ENCODE measurements around the gene GPR141. TPM values are rescaled to one million over a fixed set of nuclear protein-coding genes. Genes with fewer than 3 reads are reported as not detected.
A peak's percentile ranks its signal among the peaks of the same experiment; 100 is the strongest.

The GPR141 gene
- total RNA-seq, 5 donors from 2014 or later (not counting 1 experiment from before 2014, with no cell fraction given) = 0.25 to 6.3 (median 0.92) TPM

DNA sequence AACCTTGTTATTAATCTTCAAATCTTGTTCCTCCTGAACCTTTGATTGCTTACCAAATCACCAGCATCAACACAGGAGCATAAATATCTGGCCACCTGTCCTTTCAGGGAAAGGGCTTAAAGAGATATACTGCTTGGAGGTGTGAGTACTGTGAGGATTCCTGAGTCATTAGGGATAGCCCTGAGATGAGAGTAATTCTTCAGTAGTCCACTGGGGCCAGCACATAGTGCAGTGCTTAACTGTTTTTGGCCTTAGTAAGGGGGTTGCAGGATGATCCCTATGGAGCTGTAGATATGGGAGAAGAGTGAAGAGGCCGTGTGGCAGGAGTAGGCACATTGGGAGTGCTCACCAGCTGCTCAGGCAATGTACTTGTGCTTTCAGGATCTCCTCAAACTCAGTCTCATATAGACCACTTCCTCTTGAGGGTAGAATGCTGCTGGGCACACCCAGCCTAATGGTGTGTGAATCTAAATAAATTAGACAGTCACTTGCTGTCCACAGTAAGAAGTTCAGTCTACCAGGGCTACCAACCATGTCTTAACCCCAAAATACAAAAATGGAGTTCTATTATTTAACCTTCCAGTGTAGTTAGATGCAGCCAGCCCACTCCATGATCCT is 26.5 kb upstream of the GPR141 start:
- no peaks in the 10 kb centered on the region for H3K36me3 ChIP-seq (ENCODE audit: control insufficient read depth in 2 of 2, extremely low read depth in 1 of 2, insufficient read depth in 1 of 2, low read length in 1 of 2)
- Mint-ChIP-seq H3K4me1 (peaks cover 0 to 8% (median 0%) of the 10 kb centered on the region in 3 donors), H3K4me3 (no peak overlapping the region), H3K27ac (peak overlapping the region in 1 of 2 donors; percentile 13), H3K27me3 (peaks cover 6 to 12% of the 10 kb centered on the region in 2 donors), H3K36me3 (no peaks in the 10 kb centered on the region), H3K9me3 (no peaks in the 10 kb centered on the region)
- peak overlapping the region; percentile 30 for H3K27ac ChIP-seq (ENCODE audit: low read length)
- no CpG with 5 or more reads among the region's 1 CpG for WGBS (ENCODE audit: insufficient coverage)
- peak in 2 of 35 experiments; percentile 13 to 14 for DNase-seq
- CTCF ChIA-PET = interaction anchor here in 1 of 2 donors (0.8 kb wide), 1 partner anchor 13 kb away, joined by 5 read pairs; no protein-coding TSS in a partner anchor
- ATAC-seq (replicated peaks in 1 of 4) = peak in 1 of 4 experiments; percentile 42
- no peaks in the 10 kb centered on the region for H3K9me3 ChIP-seq
- H3K4me1 ChIP-seq (ENCODE audit: control insufficient read depth in 1 of 2, extremely low read depth in 1 of 2, insufficient read depth in 2 of 2, low read length in 2 of 2) = peaks cover 0 to 4% of the 10 kb centered on the region in 2 experiments
- H3K4me3 ChIP-seq (ENCODE audit: control insufficient read depth in 1 of 2, extremely low read depth in 1 of 2, low read length in 1 of 2) = no peak overlapping the region
- no peaks in the 10 kb centered on the region for H3K27me3 ChIP-seq (replicated peaks in 1 of 2; ENCODE audit: control insufficient read depth in 2 of 2, extremely low read depth in 1 of 2, insufficient read depth in 2 of 2, low read length in 1 of 2)
- POLR2A ChIA-PET = interaction anchor here in 1 of 2 donors (0.6 kb wide), 1 partner anchor 65 kb away, joined by 3 read pairs; no protein-coding TSS in a partner anchor

- H3K4me1 Mint-ChIP-seq = peaks cover 0 to 8% (median 0%) of the 10 kb centered on the region in 3 donors
- ATAC-seq (replicated peaks in 1 of 4) (no peak), DNase-seq (peak in 2 of 35 experiments; percentile 6 to 28)
- POLR2A ChIA-PET = no interaction called here
- H3K27me3 Mint-ChIP-seq = peaks cover 7 to 14% of the 10 kb centered on the region in 2 donors
- H3K27ac ChIP-seq (ENCODE audit: low read length) = no peak overlapping the region
- no peaks in the 10 kb centered on the region for H3K36me3 ChIP-seq (ENCODE audit: control insufficient read depth in 2 of 2, extremely low read depth in 1 of 2, insufficient read depth in 1 of 2, low read length in 1 of 2)
- H3K27me3 ChIP-seq (replicated peaks in 1 of 2; ENCODE audit: control insufficient read depth in 2 of 2, extremely low read depth in 1 of 2, insufficient read depth in 2 of 2, low read length in 1 of 2) = no peaks in the 10 kb centered on the region
- no peaks in the 10 kb centered on the region for H3K9me3 ChIP-seq
- H3K4me3 Mint-ChIP-seq = no peak overlapping the region
- no peak overlapping the region for H3K27ac Mint-ChIP-seq
- WGBS (ENCODE audit: insufficient coverage) = no CpG with 5 or more reads among the region's 1 CpG
- H3K4me1 ChIP-seq (ENCODE audit: control insufficient read depth in 1 of 2, extremely low read depth in 1 of 2, insufficient read depth in 2 of 2, low read length in 2 of 2) = peaks cover 0 to 4% of the 10 kb centered on the region in 2 experiments
- no peaks in the 10 kb centered on the region for H3K9me3 Mint-ChIP-seq
- no peaks in the 10 kb centered on the region for H3K36me3 Mint-ChIP-seq
- CTCF ChIA-PET = interaction anchor here in 1 of 2 donors (0.8 kb wide), 1 partner anchor 12 kb away, joined by 5 read pairs; no protein-coding TSS in a partner anchor
- no peak overlapping the region for H3K4me3 ChIP-seq (ENCODE audit: control insufficient read depth in 1 of 2, extremely low read depth in 1 of 2, low read length in 1 of 2)
Measured at GRCh38 chr7:37657816-37658215, 25.8 kb upstream of the GPR141 start.

DNA sequence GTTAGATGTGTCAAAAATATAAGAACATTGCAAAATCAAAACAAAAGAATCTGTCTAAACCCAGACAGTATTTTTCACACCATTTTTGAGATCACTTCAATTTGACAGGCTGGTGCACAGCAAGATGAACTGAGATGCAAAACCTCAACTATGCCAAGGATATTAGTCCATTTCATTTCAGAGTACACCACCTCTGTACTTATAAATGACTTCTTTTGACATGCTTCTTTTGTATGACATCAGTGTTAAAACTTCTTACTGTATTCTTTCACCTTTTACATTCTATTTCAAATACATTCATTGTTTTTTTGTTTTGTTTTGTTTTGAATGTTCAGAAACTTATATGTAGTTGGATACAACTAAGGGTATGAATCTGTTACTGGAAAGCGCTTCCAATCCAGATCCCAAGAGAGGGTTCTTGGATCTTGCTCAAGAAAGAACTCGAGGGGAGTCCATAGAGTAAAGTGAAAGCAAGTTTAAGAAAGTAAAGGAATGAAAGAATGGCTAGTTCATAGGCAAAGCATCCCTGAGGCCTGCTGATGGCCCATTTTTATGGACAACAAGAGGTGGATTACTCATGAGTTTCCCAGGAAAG is 23.5 kb upstream of the GPR141 start:
- 14% methylated on average over 1 of the region's 2 CpGs for WGBS (ENCODE audit: insufficient coverage)
- Mint-ChIP-seq H3K36me3 (no peaks in the 10 kb centered on the region), H3K4me3 (no peak overlapping the region), H3K27ac (no peak overlapping the region), H3K4me1 (peaks cover 0 to 10% (median 0%) of the 10 kb centered on the region in 3 donors), H3K9me3 (no peaks in the 10 kb centered on the region), H3K27me3 (peaks cover 12 to 17% of the 10 kb centered on the region in 2 donors)
- Histone ChIP-seq H3K27me3 (replicated peaks in 1 of 2; ENCODE audit: control insufficient read depth in 2 of 2, extremely low read depth in 1 of 2, insufficient read depth in 2 of 2, low read length in 1 of 2) (no peaks in the 10 kb centered on the region), H3K36me3 (ENCODE audit: control insufficient read depth in 2 of 2, extremely low read depth in 1 of 2, insufficient read depth in 1 of 2, low read length in 1 of 2) (no peaks in the 10 kb centered on the region), H3K27ac (ENCODE audit: low read length) (no peak overlapping the region), H3K9me3 (no peaks in the 10 kb centered on the region), H3K4me1 (ENCODE audit: control insufficient read depth in 1 of 2, extremely low read depth in 1 of 2, insufficient read depth in 2 of 2, low read length in 2 of 2) (peaks cover 0 to 4% of the 10 kb centered on the region in 2 experiments), H3K4me3 (ENCODE audit: control insufficient read depth in 1 of 2, extremely low read depth in 1 of 2, low read length in 1 of 2) (no peak overlapping the region)
- CTCF ChIA-PET = no interaction called here
- POLR2A ChIA-PET = no interaction called here
- no peak for DNase-seq
- ATAC-seq (replicated peaks in 1 of 4) = no peak

DNA sequence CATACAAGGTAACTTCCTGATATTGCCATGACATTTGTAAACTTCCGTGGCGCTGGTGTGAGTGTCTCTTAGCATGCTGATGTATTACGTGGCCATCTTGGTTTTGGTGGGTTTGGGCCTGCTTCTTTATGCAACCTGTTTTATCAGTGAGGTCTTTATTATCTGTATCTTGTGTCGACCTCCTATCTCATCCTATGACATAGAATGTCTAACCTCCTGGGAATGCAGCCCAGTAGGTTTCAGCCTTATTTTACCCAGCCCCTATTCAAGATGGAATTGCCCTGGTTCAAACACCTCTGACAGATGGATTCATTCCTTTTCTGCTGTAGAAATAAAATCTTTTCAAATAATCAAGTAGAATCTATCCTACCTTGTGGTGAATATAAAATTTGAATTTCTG is 23.0 kb upstream of the GPR141 start:
- no peaks in the 10 kb centered on the region for H3K9me3 ChIP-seq
- Mint-ChIP-seq H3K36me3 (no peaks in the 10 kb centered on the region), H3K4me3 (no peak overlapping the region), H3K9me3 (no peaks in the 10 kb centered on the region), H3K27ac (no peak overlapping the region), H3K27me3 (peaks cover 17% of the 10 kb centered on the region in 2 donors), H3K4me1 (peaks cover 0 to 10% (median 0%) of the 10 kb centered on the region in 3 donors)
- DNase-seq = no peak
- no peaks in the 10 kb centered on the region for H3K27me3 ChIP-seq (replicated peaks in 1 of 2; ENCODE audit: control insufficient read depth in 2 of 2, extremely low read depth in 1 of 2, insufficient read depth in 2 of 2, low read length in 1 of 2)
- peaks cover 0 to 4% of the 10 kb centered on the region in 2 experiments for H3K4me1 ChIP-seq (ENCODE audit: control insufficient read depth in 1 of 2, extremely low read depth in 1 of 2, insufficient read depth in 2 of 2, low read length in 2 of 2)
- WGBS (ENCODE audit: insufficient coverage) = 80% methylated on average over 1 of the region's 4 CpGs
- no peak overlapping the region for H3K4me3 ChIP-seq (ENCODE audit: control insufficient read depth in 1 of 2, extremely low read depth in 1 of 2, low read length in 1 of 2)
- POLR2A ChIA-PET = no interaction called here
- CTCF ChIA-PET = no interaction called here
- no peaks in the 10 kb centered on the region for H3K36me3 ChIP-seq (ENCODE audit: control insufficient read depth in 2 of 2, extremely low read depth in 1 of 2, insufficient read depth in 1 of 2, low read length in 1 of 2)
- no peak overlapping the region for H3K27ac ChIP-seq (ENCODE audit: low read length)
- no peak for ATAC-seq (replicated peaks in 1 of 4)

- POLR2A ChIA-PET = no interaction called here
- CTCF ChIA-PET = no interaction called here
- no peaks in the 10 kb centered on the region for H3K36me3 Mint-ChIP-seq
Measured at GRCh38 chr7:37663693-37664092, 19.9 kb upstream of the GPR141 start.

GRCh38 chr7:37665352-37666022 is 18.1 kb upstream of the GPR141 start:
- no peaks in the 10 kb centered on the region for H3K36me3 Mint-ChIP-seq
- DNase-seq = no peak
- Histone ChIP-seq H3K27me3 (replicated peaks in 1 of 2; ENCODE audit: control insufficient read depth in 2 of 2, extremely low read depth in 1 of 2, insufficient read depth in 2 of 2, low read length in 1 of 2) (no peaks in the 10 kb centered on the region), H3K4me3 (ENCODE audit: control insufficient read depth in 1 of 2, extremely low read depth in 1 of 2, low read length in 1 of 2) (no peak overlapping the region), H3K9me3 (no peaks in the 10 kb centered on the region), H3K4me1 (ENCODE audit: control insufficient read depth in 1 of 2, extremely low read depth in 1 of 2, insufficient read depth in 2 of 2, low read length in 2 of 2) (no peaks in the 10 kb centered on the region), H3K27ac (ENCODE audit: low read length) (no peak overlapping the region), H3K36me3 (ENCODE audit: control insufficient read depth in 2 of 2, extremely low read depth in 1 of 2, insufficient read depth in 1 of 2, low read length in 1 of 2) (no peaks in the 10 kb centered on the region)
- CTCF ChIA-PET = no interaction called here
- no peaks in the 10 kb centered on the region for H3K9me3 Mint-ChIP-seq
- POLR2A ChIA-PET = no interaction called here
- H3K27ac Mint-ChIP-seq = no peak overlapping the region
- H3K27me3 Mint-ChIP-seq = peaks cover 8 to 11% of the 10 kb centered on the region in 2 donors
- ATAC-seq (replicated peaks in 1 of 4) = no peak
- 78% methylated on average over 5 of the region's 6 CpGs for WGBS (ENCODE audit: insufficient coverage)
- no peak overlapping the region for H3K4me3 Mint-ChIP-seq
- peaks cover 0 to 2% (median 0%) of the 10 kb centered on the region in 3 donors for H3K4me1 Mint-ChIP-seq

More at GRCh38 chr7:37663693-37664092, 19.9 kb upstream of the GPR141 start:
- no peak overlapping the region for H3K4me3 Mint-ChIP-seq
- Histone ChIP-seq H3K36me3 (ENCODE audit: control insufficient read depth in 2 of 2, extremely low read depth in 1 of 2, insufficient read depth in 1 of 2, low read length in 1 of 2) (no peaks in the 10 kb centered on the region), H3K4me1 (ENCODE audit: control insufficient read depth in 1 of 2, extremely low read depth in 1 of 2, insufficient read depth in 2 of 2, low read length in 2 of 2) (no peaks in the 10 kb centered on the region), H3K4me3 (ENCODE audit: control insufficient read depth in 1 of 2, extremely low read depth in 1 of 2, low read length in 1 of 2) (no peak overlapping the region), H3K27me3 (replicated peaks in 1 of 2; ENCODE audit: control insufficient read depth in 2 of 2, extremely low read depth in 1 of 2, insufficient read depth in 2 of 2, low read length in 1 of 2) (no peaks in the 10 kb centered on the region), H3K9me3 (no peaks in the 10 kb centered on the region), H3K27ac (ENCODE audit: low read length) (no peak overlapping the region)
- no peak overlapping the region for H3K27ac Mint-ChIP-seq
- no peaks in the 10 kb centered on the region for H3K9me3 Mint-ChIP-seq
- no CpG with 5 or more reads among the region's 4 CpGs for WGBS (ENCODE audit: insufficient coverage)
- peaks cover 8 to 13% of the 10 kb centered on the region in 2 donors for H3K27me3 Mint-ChIP-seq
- no peak for ATAC-seq (replicated peaks in 1 of 4)
- H3K4me1 Mint-ChIP-seq = peaks cover 0 to 4% (median 0%) of the 10 kb centered on the region in 3 donors
- peak in 1 of 35 experiments; percentile 11 for DNase-seq

Measured in T-cell (primary cell).